Heart right ventricle (tissue), 16 donors: Measurements from ENCODE around the gene MRPL11. TPM values are rescaled to one million over a fixed set of nuclear protein-coding genes. Genes with fewer than 3 reads are reported as not detected.
A peak's percentile ranks its signal among the peaks of the same experiment; 100 is the strongest.

ENCODE experiments used
- ATAC-seq, 8 donors: fragments of 200-7000 bp; cut with Tn5 transposase; one replicate each; pipeline ENCODE4 v1.9.1; 2020; ENCODE audit warnings: mild to moderate bottlenecking in 8 of 8, moderate library complexity in 8 of 8, moderate number of reproducible peaks in 1 of 8
- DNase-seq, 2 donors: peaks; one replicate each; pipeline ENCODE4 v3.0.0-alpha.2; 2020
- H3K27ac ChIP-seq, 10 donors: fragments of 200-600 bp; sonication (generic) in 2 of 10; one replicate each; pipeline versions ENCODE4 v1.5.0 to v1.8.0; 2020 to 2022; ENCODE audit warnings: mild to moderate bottlenecking in 3 of 10
- H3K27me3 ChIP-seq, 7 donors: fragments of 200-600 bp; one replicate each; pipeline ENCODE4 v1.8.0; 2021 to 2022; ENCODE audit warnings: mild to moderate bottlenecking in 2 of 7
- H3K36me3 ChIP-seq, 9 donors: fragments of 200-600 bp; sonication (generic) in 1 of 9; one replicate each; pipeline versions ENCODE4 v1.5.0 to v1.8.0; 2020 to 2022; ENCODE audit warnings: mild to moderate bottlenecking in 2 of 9
- H3K4me1 ChIP-seq, 9 donors: fragments of 200-600 bp; sonication (generic) in 1 of 9; one replicate each; pipeline versions ENCODE4 v1.5.0 to v1.8.0; 2020 to 2022; ENCODE audit warnings: mild to moderate bottlenecking in 4 of 9
- H3K4me3 ChIP-seq, 10 donors: fragments of 200-600 bp; sonication (generic) in 2 of 10; one replicate each; pipeline versions ENCODE4 v1.5.0 to v1.8.0; 2020 to 2022; ENCODE audit warnings: mild to moderate bottlenecking in 7 of 10, moderate library complexity in 2 of 10
- H3K9me3 ChIP-seq, 11 donors: fragments of 200-600 bp in 10 of 11; sonication (generic) in 2 of 11; one replicate each; pipeline versions ENCODE4 v1.5.0 to v1.8.0; 2013 to 2022; ENCODE audit warnings: mild to moderate bottlenecking in 2 of 11, control low read depth in 1 of 11, moderate library complexity in 1 of 11
- WGBS, 2 donors: extraction: QIAGEN DNeasy Blood & Tissue Kit; methylation state at CpG; one replicate each; pipeline ENCODE4 v1.1.7; 2013; ENCODE audit warnings: inconsistent platforms in 1 of 2; 5-methylcytosine and 5-hydroxymethylcytosine counted together
- intact Hi-C, 10 donors: fragments of 100-400 bp; cut with DNase I; formaldehyde crosslinking; loops; one replicate each; pipeline versions ENCODE4 v1.11.1 to v1.14.2; 2022
- polyA plus RNA-seq, 2 donors: library from polyadenylated mRNA; stranded (reverse); fragments of 200-250 nt; gene quantifications; one replicate each; pipeline ENCODE4 v1.2.3, GENCODE V29; 2013
- total RNA-seq, 10 donors: library from RNA; stranded (reverse); fragmentation: NEBNext Ultra II Directional in 3 of 10; extraction: Animal tissue kit (Norgen Biotek cat#: 25700) in 3 of 10; gene quantifications; one replicate each; pipeline versions ENCODE4 v1.2.1 to v1.2.4, GENCODE V29; 2021 to 2023
- TF ChIP-seq, protein P1 (sequence below), 9 donors: fragments of 200-600 bp; sonication (generic) in 2 of 9; IDR thresholded peaks; one replicate each; pipeline versions ENCODE4 v1.5.0 to v1.8.0; 2021 to 2022; ENCODE audit warnings: antibody characterized with exemption in 9 of 9, mild to moderate bottlenecking in 5 of 9, moderate library complexity in 1 of 9
- donor health status: Arrhythmogenic right ventricular cardiomyopathy.
- donor health status: ischemic (EF 13 %, LVEDD 7.1; RV severe dilation, severe dysfunction).
- donor health status: healthy with polysubstance abuse.
- donor health status: DM: no; HTN: yes; CAD: no.
- donor health status: DM: no; HTN: no; CAD: no.
- donor health status: ischemic (EF 25% LVEDD 6.9; RV normal size, moderate dysfunction).
- donor health status: ischemic (EF 25% LVEDD 5.7; RV mildly dilated, moderate dysfunction).
- donor health status: healthy.
- donor health status: DM: yes; HTN: yes; CAD: no.
- donor health status: Ischemic cardiomyopathy.
- donor health status: ischemic (EF 35%, LVEDD 5.7; RV mildly dilated, moderate dysfunction).
- donor health status: nonischemic (EF 11% LVEDD 7.7; RV severe dilation, severe dysfunction).
- donor health status: DM: yes; HTN: yes; CAD: no.
- donor health status: PGD.
- donor health status: ischemic (EF 29% LVEDD 5.4; RV normal size, mild dysfunction).
- donor health status: nonischemic (EF 23%, LVEDD 6.1; RV moderate dilation, normal function).

MRPL11 gene
- total and polyA plus RNA-seq, 12 donors, result 33.3 to 57.2 (median 48.2) TPM

DNA sequence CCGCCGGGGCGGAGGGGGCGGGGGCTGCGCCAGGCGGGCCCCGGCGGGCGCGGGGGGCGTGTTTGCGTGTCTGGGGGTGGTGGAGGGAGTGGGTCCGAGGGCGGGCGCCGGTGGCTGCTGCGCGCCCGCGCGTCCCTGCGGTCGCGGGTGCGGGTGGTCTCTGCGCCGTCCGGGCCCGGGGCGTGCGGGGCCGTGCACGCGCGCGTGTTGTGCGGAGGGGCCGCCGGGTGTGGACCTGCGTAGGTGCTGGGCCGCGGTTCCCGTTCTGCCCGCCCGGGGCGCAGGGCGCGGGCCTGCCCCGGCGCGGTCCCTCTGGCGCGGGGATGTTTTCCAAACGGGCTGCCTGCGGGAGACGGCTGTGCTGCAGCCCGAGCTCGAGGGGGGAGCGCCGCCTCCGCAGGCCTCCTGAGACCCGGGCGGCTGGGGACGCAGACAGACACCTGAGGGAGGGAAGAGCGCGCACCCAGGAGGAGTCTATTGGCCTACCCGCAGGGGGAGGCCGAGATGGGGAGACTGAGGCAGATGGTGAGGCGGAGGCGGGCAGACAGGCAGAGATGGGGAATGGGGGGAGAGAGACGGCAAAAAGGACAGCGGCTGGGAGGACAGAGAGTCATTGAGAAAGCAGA is 28.5 kb upstream of the MRPL11 start:
- peaks cover 0 to 10% (median 0%) of the 10 kb centered on the region in 11 donors for H3K9me3 ChIP-seq
- peak overlapping the region; percentile 16 to 97 (median 70) for H3K4me3 ChIP-seq
- intact Hi-C loops, result no loop called here
- TF ChIP-seq, protein P1, sequence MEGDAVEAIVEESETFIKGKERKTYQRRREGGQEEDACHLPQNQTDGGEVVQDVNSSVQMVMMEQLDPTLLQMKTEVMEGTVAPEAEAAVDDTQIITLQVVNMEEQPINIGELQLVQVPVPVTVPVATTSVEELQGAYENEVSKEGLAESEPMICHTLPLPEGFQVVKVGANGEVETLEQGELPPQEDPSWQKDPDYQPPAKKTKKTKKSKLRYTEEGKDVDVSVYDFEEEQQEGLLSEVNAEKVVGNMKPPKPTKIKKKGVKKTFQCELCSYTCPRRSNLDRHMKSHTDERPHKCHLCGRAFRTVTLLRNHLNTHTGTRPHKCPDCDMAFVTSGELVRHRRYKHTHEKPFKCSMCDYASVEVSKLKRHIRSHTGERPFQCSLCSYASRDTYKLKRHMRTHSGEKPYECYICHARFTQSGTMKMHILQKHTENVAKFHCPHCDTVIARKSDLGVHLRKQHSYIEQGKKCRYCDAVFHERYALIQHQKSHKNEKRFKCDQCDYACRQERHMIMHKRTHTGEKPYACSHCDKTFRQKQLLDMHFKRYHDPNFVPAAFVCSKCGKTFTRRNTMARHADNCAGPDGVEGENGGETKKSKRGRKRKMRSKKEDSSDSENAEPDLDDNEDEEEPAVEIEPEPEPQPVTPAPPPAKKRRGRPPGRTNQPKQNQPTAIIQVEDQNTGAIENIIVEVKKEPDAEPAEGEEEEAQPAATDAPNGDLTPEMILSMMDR (IDR thresholded peaks at IDR 0.05), result peak in 4 of 9 donors; percentile 30 to 41 (median 34)
- H3K27me3 ChIP-seq, result no peaks in the 10 kb centered on the region
- peak in 3 of 8 donors; percentile 1 to 21 (median 4) for ATAC-seq
- peaks cover 0 to 30% (median 18%) of the 10 kb centered on the region in 9 donors for H3K4me1 ChIP-seq
- H3K36me3 ChIP-seq, result peaks cover 0 to 22% (median 0%) of the 10 kb centered on the region in 9 donors
- H3K27ac ChIP-seq, result peak overlapping the region in 6 of 10 donors; percentile 30 to 81 (median 56)
- DNase-seq, result peak in 1 of 2 donors; percentile 49
- WGBS, 2 donors, result 2 to 3% methylated on average over 57 to 72 of the region's 72 CpGs

DNA sequence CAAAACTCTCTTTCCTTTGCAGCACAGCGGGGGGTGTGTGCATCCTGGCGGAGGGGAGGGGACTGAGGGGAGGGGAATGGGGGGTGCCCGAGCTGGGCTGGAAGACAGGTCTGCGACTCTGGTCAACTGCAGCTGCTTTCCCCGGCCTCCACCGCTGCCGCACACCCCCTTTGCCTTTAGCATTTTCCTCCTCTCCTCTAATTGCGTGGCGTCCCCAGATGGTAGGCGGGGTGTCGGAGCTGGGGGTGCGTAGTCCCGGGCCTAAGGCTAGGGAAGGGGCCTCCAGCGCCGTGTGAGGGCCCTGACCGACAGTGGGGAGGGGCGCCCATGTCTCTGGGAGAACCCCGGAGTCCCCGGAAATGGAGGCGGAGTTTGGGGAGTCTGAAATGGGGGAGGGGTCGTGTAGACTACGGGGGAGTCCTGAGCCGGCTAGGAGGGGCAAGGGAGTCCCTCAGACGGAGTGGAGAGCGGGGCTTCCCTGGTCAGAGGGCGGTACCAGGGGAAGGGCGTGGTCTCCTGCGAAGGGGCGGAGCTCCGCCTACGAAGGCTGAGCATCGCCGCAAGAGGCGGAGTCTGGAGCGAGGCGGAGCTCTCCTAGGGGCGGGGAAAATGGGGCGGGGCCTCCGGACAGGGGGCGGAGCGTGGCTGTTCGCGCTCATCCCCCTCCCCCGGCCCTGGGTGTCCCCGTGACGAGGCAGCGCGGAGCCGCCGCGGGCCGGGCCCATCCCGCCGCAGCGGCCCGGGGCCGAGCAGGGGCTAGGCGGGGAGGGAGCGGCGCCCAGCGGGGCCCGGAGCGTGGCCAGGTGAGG is 27.8 kb upstream of the MRPL11 start, which contains the start of gene PELI3:
TSS of gene PELI3 (plus strand) at position 681 of the 809 bp plus-strand sequence. CDS start 1,224 bp downstream, outside the sequence.
- TF ChIP-seq, protein P1 (IDR thresholded peaks at IDR 0.05), result no peak
- Histone ChIP-seq H3K27ac (peak within 1 kb of the TSS in 9 of 10 donors; percentile 15 to 85 (median 73)), H3K27me3 (no peaks in the 10 kb centered on the region), H3K4me3 (peak within 1 kb of the TSS; percentile 42 to 97 (median 70)), H3K4me1 (peaks cover 0 to 30% (median 18%) of the 10 kb centered on the region in 9 donors), H3K9me3 (peaks cover 0 to 10% (median 0%) of the 10 kb centered on the region in 11 donors), H3K36me3 (peaks cover 0 to 15% (median 0%) of the 10 kb centered on the region in 9 donors)
- ATAC-seq (peak; percentile 97 to 99 (median 99)), DNase-seq (peak; percentile 92 to 97)
- intact Hi-C loops, result no loop called here
- WGBS, 2 donors, result 1% methylated on average over 37 to 45 of the region's 63 CpGs

DNA sequence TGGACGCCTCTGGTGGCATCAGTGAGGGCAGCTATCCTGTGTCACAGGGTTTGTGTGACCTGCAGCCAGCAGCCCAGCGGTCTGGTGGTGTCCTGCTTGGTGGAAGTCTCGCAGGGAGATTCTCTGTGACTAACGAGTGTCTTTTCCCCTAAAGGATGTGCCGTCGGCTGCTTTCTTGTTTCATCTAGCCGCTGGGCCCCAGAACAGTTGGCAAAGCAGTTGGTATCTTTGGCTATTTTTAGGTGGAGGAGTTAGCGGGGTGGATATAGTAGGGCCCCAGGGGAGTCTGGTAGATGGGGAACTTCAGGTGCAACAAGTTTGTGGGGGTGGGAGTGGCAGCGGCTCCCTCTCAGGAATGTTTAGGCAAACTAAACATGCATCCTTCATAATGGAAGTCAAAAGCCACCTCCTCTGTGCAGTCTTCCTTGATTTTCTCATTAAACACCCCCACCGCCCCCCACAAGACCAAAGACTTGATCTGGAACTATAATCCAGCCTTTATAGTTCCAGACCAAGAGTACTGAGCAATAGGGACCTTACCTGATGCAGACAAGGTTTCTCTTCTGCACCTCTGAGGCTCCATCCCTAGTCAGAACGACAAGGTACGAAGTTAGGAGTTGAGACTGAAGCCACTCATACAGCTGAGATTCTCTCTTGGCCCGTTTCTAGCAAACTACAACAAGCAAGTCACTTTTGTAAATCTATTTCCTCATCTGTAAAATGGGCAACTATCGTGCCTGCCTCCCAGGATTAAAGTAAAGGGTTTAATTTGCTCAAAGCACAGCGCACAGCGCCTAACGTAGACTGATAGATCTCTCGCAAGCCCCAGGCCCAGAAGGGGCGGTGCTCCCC is 27.0 kb upstream of the MRPL11 start:
- H3K27me3 ChIP-seq, result no peaks in the 10 kb centered on the region
- H3K9me3 ChIP-seq, result peaks cover 0 to 11% (median 0%) of the 10 kb centered on the region in 11 donors
- intact Hi-C loops, result no loop called here
- 32 to 42% methylated on average over 19 of the region's 19 CpGs for WGBS, 2 donors
- H3K4me1 ChIP-seq, result peaks cover 0 to 30% (median 18%) of the 10 kb centered on the region in 9 donors
- H3K36me3 ChIP-seq, result peaks cover 0 to 7% (median 0%) of the 10 kb centered on the region in 9 donors
- peak overlapping the region in 8 of 10 donors; percentile 15 to 85 (median 76) for H3K27ac ChIP-seq
- ATAC-seq (no peak), DNase-seq (no peak)
- peak overlapping the region; percentile 42 to 97 (median 70) for H3K4me3 ChIP-seq
- TF ChIP-seq, protein P1 (IDR thresholded peaks at IDR 0.05), result no peak
